Amniotic stem cell (primary cell): Measurements from ENCODE around the gene TCIRG1.

Experiments
- DNase-seq: peaks from one replicate; lab custom pipeline; 2025; lab: John Stamatoyannopoulos, UW

Gene TCIRG1

DNA sequence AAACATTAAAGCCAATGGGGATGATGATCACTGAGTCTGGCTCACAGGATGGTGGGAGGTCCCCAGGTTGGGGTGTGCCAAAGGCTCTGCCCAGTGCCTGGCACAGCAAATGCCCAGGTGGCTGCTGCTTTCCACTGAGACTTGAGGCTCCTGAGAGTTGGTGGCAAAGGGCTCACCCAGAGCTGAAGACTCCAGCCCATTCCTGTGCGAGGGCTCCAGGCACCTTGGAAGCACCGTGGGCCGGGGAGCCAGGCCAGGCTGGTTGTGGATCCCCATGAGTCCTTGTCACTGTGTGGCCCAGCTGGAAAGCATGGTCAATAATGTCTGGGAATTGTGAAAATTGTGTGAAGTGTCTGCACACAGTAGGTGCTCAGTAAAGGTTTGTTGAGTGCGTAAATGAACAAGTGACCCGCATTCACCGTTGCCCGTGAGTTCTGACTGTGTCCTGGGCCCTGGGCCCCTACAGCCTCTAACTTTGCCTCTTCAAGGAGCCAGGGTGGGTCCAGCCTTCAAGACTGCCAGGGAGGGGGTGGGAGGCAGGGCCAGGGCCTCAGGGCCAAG lies 32.1 kb upstream of the TCIRG1 start:
- DNase-seq = no peak

- no peak for DNase-seq
Measured at GRCh38 chr11:68007498-68008380, 31.1 kb upstream of the TCIRG1 start.

DNA sequence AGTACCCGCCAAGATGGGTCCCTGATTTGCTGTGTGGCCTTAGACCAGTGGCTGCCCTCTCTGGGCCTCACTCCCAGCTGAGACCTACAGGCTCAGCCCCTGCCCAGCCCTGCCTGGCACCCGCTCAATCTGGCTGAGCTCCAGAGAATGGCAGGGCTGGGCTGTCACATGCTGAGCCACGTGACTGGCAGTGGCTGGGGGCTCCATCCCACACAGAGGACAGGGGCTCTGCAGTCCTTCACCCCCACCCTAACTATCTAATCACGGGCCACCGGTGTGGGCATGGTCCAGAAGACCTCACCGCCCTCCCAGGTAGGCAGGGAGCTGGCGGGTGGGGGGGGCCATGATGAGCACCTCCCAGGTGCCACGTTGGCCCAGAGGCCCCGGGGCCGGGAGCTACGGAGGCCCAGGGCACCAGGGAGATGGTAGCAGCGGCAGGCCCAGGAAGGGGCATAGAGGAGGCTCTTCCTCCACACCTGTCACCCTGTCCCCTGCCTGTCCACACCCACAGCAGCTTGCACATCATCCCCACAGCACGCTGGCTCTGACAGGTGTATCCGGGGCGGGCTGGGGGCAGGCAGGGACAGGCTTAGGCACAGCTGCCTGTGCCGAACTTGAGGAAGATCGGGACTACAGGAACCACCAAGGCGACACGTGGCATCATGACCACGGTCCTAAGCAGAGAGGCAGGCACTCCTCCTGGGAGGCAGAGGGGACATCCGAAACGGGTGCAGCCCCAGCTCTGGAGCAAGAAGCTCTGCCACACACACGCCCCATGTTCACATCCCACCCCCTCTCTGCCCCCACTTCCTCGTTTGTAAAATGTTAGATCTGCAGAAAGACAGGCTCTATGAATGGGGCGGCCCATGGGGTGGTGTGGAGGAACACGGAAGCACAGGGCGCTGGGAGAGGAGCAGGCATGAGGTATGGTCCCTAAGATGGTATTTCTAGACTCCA lies 30.2 kb upstream of the TCIRG1 start:
- DNase-seq = no peak

GRCh38 chr11:68009391-68010089 lies 29.3 kb upstream of the TCIRG1 start:
- no peak for DNase-seq

DNA sequence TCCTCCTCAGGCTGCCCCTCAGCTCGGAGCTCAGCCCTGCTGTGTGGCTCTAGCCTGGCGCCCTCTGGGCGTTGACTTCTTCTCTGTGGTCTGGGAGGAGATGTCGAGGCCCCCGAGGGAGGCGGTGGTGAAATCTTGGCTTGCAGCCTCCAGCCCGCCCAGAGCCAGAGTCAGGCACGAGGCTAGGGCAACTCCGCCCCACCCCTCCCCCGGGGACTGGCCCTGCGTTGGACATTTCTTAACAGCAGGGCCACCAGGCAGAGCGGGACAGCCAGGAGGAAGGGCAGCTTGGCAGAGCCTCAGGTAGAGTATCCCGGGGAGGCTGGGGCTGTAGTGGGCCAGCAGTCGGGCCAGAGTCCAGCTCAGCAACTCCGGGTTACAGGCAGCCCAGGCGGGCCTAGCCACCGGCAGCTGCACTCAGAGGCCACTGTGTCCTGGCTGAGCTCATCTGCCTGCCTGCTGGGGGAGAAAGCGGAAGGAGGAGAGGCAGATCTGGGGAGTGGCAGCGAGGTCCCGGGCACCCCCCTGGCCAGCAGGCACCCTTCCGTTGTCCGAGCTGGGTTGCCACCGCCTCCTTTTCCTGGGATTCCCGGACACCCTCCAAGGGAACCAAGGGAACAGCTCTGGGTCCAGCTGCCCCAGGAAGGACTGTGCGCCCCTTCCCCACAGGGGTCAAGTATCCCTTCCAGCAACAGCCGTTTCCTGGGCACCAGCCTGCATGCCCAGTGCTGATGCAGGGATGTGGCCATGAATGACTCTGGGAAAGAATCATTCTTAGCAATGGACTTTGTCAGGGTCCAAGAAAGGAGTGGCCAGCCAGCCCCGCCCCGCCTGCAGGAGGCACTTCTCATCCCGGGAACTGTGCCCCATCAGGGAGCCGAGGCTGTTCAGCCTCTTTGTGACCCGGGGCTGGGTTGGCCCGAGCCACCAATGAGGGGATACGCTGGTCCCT lies 28.5 kb upstream of the TCIRG1 start, which contains the start of gene ALDH3B1:
ALDH3B1 (plus strand) TSS at position 238 of the 952 bp plus-strand sequence. CDS start 4,971 bp downstream, outside the sequence.
- DNase-seq = peak; percentile 70

DNA sequence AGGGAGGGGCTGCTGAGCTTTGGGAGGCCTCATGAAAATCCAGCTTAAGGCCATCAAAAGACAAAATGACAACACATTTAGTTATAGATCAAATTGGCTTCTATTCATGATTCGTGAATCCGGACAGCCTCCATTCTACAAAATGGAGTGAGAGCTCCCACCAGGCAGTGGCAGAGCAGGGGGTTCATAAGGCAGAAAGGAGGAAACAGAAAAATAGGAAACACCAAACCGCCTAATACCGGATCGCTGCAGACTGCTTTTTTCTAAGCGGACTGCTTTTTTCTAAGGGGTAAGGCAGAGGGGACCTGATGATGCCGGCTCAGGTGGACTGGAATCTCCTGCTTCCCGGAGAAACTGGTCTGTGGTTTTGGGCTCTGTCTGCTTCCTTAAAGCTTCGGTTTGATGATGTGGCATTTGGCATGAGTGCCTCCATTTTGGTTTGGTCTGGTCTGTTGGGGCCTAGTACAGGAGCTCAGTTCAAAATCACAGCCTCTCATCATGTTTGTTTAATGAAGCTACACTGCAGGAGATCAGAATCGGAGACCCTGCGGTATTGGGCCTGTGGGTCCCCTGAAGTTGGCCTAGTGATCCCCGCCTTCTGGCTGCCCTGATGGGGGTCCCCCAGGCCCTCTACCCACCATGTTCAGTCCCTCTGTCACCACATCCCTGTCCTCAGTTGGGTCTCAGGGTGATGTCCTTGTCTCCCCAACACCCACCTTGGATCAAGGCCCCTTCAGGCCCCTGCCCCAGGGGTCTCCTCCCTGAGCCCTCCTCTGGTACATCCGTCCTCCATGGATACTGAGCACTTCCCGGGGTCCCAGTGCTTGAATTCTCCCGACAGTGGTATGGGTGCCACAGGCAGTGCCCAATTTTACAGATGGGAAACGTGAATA lies 27.5 kb upstream of the TCIRG1 start:
- no peak for DNase-seq

GRCh38 chr11:68012044-68012842 lies 26.6 kb upstream of the TCIRG1 start:
- no peak for DNase-seq

GRCh38 chr11:68012843-68013610 lies 25.8 kb upstream of the TCIRG1 start:
- DNase-seq = peak; percentile 82

DNA sequence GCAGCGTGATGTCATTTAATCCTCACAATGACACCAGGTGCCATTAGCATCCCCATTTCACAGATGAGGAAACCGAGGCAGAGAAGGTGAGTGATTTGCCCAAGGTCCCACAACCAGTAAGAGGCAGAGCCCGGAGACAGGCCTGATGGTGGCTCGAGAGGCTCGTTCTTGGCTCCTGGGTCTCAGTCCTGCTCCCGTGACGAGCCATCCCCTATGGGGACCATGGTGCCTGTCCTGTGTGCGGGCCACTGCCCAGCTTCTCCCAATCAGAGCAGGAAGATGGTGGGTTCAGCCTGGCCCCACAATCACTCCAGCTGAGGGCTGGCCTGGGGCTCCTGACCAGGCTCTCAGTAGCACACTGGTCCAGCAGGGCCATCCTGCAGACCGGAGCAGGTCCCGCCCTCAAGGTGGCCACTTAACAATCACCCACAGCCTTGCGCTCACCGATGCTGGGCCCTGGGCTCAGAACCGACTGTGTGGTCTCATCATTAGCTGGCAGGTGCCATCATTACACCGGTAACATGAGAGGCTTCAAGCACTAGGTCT lies 25.1 kb upstream of the TCIRG1 start:
- no peak for DNase-seq

DNA sequence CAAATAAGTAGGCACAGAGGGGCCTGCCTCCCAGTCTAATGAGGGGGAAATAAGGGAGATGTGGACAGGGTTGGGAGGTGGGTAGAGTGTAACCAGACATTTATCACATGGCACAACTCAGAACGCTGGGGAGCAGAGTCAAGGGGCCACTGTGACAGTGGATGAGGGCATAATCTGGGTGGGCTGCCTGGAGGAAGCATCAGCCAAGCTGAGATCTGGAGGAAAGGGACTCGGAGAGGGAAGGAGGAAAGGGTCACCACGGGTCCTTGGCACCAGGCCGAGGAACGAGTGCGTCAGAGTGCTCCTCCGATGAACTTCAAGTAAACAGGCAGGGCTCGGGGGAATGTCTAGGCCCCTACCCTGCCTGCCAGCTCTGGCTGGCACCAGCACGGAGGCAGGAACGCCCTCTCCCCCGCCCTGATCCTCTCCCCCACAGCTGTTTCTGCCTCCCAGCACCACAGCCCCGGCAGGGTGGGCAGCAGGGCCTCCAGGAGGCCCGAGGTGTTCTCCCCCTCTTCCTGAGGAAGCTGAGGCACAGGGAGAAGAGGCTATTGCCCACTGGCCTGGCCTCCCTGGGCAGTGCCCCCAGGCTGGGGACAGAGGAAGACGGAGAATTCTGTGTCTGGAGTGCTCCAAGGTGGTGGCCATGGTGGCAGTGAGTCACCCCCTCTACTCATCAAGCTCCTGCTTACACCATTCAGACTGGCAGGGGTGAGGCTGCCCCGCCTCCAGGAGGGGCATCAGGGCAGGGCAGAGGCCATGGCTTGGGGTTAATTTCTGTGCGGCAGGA lies 24.5 kb upstream of the TCIRG1 start:
- peak; percentile 10 for DNase-seq

- no peak for DNase-seq
Measured at GRCh38 chr11:68014947-68015447, 23.8 kb upstream of the TCIRG1 start.

- DNase-seq = no peak
Measured at GRCh38 chr11:68015467-68015866, 23.4 kb upstream of the TCIRG1 start.

GRCh38 chr11:68016161-68016903 lies 22.5 kb upstream of the TCIRG1 start:
- DNase-seq = no peak

GRCh38 chr11:68016904-68017817 lies 21.7 kb upstream of the TCIRG1 start:
- no peak for DNase-seq
